Measurements from ENCODE around the gene ENTREP3.

DNA sequence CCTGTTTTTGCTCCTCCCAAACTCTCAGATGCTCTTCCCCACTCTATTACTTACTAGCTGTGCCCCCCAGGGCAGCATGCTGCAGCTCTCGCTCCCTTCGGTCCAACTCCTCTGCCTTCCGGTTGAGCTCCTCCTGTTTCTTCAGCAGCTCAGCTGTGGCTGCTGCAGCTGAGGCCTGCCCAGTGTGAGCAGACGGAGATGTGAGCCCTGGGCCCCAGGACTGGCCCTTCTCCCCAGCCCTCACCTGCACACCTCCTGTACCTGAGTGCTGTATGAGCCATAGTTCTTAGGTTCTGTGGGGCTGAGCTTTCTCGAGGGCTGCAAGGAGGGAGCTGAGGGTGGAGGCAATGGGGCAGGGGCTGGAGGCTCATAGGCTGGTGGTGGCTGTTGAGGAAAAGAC is 5.0 kb upstream of the ENTREP3 start:
- TF ChIP-seq POLR2A (IDR thresholded peaks at IDR 0.05) = no peak
- TF ChIP-seq, protein P1, sequence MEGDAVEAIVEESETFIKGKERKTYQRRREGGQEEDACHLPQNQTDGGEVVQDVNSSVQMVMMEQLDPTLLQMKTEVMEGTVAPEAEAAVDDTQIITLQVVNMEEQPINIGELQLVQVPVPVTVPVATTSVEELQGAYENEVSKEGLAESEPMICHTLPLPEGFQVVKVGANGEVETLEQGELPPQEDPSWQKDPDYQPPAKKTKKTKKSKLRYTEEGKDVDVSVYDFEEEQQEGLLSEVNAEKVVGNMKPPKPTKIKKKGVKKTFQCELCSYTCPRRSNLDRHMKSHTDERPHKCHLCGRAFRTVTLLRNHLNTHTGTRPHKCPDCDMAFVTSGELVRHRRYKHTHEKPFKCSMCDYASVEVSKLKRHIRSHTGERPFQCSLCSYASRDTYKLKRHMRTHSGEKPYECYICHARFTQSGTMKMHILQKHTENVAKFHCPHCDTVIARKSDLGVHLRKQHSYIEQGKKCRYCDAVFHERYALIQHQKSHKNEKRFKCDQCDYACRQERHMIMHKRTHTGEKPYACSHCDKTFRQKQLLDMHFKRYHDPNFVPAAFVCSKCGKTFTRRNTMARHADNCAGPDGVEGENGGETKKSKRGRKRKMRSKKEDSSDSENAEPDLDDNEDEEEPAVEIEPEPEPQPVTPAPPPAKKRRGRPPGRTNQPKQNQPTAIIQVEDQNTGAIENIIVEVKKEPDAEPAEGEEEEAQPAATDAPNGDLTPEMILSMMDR (IDR thresholded peaks at IDR 0.05) = no peak

Measured in thyroid gland (tissue), 4 donors.